GM18505 (cell line): ENCODE measurements around the gene PIF1.
"Not testable (repeated sequence)": the region's sequence is repeated elsewhere in the genome, so short reads cannot be mapped to it uniquely, and the experiment has no call there.

ENCODE experiments used
- ATAC-seq: cut with Tn5 transposase; IDR thresholded peaks from one replicate; pipeline ENCODE4 v1.9.1; 2021; ENCODE audit not compliant: unreplicated experiment
- POLR2A ChIP-seq: IDR thresholded peaks from 4 replicates; pipeline ENCODE4 v1.6.1; 2011; ENCODE audit warnings: borderline replicate concordance; ENCODE audit not compliant: insufficient read depth, insufficient read length; ENCODE audit errors: extremely low read depth

Gene PIF1

GRCh38 chr15:64810497-64811326 lies 14.7 kb downstream of the PIF1 start:
- TF ChIP-seq POLR2A: no peak
- no peak for ATAC-seq

DNA sequence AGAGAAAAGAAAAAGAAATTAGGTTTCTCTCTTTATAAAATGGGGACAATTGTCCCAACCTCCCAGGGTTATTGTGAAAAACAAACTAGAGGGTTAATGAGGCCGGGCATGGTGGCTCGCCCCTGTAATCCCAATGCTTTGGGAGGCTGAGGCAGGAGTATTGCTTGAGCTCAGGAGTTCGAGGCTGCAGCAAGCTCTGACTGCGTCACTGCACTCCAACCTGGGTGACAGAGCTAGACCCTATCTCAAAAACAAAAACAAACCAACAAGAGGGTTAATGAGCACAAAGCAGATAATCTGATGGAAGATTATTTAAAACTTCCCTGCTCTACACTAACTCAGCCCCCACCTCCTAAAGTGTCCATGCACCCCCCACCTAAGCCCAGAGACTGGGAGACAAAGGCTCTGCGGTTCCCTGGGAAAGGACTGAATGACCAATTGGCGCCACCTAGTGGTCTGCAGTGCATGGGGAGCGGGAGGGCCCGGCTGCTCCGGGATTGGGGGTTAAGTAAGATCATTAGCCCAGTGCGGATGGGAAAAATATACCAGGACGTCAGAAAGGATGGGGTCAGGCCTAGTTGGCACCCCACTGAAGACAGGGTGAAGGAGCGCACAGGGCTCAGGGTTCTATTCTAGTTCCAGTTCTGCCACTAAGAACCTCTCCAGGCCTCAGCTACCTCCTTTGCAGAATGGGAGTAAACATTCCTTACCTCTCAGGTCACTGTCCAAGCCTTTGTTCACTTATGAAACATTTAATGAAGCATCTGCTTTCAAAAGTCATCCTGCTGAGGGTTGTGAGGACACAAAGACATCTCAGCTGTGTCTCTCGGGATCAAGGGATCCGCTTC lies 15.6 kb downstream of the PIF1 start:
- ATAC-seq: no peak

GRCh38 chr15:64808785-64809453 lies 16.5 kb downstream of the PIF1 start:
- ATAC-seq: no peak
- TF ChIP-seq POLR2A: no peak

More for the DNA sequence above, 15.6 kb downstream of the PIF1 start:
- TF ChIP-seq POLR2A: no peak

DNA sequence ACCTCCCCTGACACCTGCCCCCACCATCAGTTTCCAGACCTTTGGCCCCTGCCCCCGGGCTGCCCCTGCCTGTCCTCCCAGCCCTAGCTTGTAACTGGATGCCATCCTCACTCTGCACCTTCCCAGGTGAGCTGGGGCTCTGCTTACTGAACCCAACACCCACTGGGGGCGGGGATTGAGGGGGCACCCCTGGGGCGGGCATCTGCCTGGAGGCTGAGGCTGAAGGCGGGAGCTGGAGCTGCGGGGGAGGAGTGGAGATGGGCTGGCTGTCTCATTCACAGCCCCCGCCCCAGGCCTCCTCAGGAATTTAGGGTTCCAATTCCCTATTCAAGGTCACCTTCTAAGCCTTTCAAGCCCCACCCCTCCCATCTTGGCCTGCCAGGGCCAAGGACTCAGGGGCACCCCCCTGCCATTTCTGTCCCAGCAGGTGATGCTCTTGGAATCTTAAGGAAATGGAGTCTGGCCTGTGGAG lies 17.7 kb downstream of the PIF1 start:
- no peak for TF ChIP-seq POLR2A
- no peak for ATAC-seq

DNA sequence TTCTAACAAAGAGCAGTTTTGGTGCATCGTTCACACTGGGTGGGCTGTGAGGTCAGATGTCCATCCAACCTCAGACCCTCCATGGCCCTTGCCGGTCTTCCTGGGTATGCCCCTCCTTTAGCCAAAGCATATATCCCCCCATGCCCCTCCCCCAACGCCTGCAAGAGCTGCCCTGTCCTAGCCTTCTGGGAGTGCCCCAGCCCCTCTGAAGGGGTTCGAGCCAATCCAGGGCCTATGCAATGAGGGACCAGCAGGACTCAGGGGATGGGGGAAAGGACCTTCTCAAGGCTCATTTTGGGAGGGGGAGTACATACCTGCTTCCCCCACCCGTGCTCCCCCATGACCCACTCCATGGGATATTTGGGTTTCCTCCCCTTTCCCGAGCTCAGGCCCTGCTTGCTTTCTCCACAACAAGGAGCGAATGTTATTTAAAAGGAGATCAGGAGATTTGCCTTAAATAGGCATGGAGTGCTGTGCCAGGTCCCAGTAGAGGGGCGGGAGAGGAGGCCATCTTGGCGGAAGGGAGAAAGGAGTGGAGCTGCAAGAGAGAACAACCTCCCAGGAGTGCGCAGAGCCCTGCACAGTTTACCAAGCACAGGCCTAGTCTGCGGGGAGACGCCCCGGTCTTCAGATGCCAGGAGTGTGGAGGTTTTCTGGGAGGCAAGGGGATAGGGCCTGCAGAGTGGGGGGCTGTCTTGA lies 18.2 kb downstream of the PIF1 start:
- ATAC-seq: no peak
- TF ChIP-seq POLR2A: no peak

GRCh38 chr15:64806509-64806908 lies 18.9 kb downstream of the PIF1 start:
- ATAC-seq: no peak
- no peak for TF ChIP-seq POLR2A

- TF ChIP-seq POLR2A: no peak
- no peak for ATAC-seq
These were observed 20.8 kb downstream of the PIF1 start for GRCh38 chr15:64804619-64805018.

- no peak for ATAC-seq
- no peak for TF ChIP-seq POLR2A
These were observed 21.9 kb downstream of the PIF1 start for GRCh38 chr15:64803526-64803925.

DNA sequence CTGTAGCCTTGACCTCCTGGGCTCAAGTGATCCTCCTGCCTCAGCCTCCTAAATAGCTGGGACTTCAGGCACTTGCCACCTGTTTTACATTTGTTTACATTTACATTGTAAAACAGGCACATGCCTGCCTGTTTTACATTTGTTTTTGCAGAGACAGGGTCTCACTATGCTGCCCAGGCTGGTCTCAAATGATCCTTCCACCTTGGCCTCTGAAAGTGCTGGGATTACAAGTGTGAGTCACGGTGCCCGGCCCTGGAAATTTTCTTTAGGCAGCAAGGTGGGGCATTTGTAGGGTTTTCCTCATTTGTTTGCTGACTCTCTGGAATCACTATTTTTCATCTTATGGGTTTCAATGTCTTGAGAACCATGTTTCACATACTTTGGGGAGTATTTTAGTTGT lies 25.0 kb downstream of the PIF1 start:
- ATAC-seq: no peak
- TF ChIP-seq POLR2A: no peak

- ATAC-seq: not testable (repeated sequence)
These were observed 26.5 kb downstream of the PIF1 start for GRCh38 chr15:64798905-64799304.

DNA sequence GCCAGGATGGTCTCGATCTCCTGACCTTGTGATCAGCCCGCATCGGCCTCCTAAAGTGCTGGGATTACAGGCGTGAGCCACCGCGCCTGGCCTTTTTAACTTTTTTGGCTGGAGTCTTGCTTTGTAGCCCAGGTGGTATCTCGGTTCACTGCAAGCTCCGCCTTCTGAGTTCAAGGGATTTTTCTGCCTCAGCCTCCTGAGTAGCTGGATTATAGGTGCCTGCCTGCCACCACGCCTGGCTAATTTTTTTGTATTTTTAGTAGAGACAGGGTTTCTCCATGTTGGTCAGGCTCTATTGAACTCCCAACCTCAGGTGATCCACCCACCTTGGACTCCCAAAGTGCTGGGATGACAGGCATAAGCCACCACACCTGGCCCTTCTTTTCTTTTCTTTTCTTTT lies 29.5 kb downstream of the PIF1 start:
- not testable (repeated sequence) for ATAC-seq

- ATAC-seq: not testable (repeated sequence)
These were observed 30.1 kb downstream of the PIF1 start for GRCh38 chr15:64795299-64795698.

- no peak for ATAC-seq
- no peak for TF ChIP-seq POLR2A
These were observed 33.2 kb downstream of the PIF1 start for GRCh38 chr15:64792282-64792681.
